Stimulated activated CD8-positive, alpha-beta memory T cell treated with anti-CD3 and anti-CD28 coated beads, Interleukin-15, amount 100 ng/mL, for 1 hour (primary cell): ENCODE results near the gene BNC1.
"Not testable (repeated sequence)": the region's sequence is repeated elsewhere in the genome, so short reads cannot be mapped to it uniquely, and the experiment has no call there.

Experiments used
- DNase-seq: peaks from one replicate; pipeline ENCODE4 v3.0.0-alpha.2; 2020; ENCODE audit warnings: low read depth

BNC1 gene

GRCh38 chr15:83295417-83295816 is 11.0 kb upstream of the BNC1 start:
- no peak for DNase-seq

GRCh38 chr15:83293201-83293600 is 8.7 kb upstream of the BNC1 start:
- no peak for DNase-seq

GRCh38 chr15:83292317-83292716 is 7.9 kb upstream of the BNC1 start:
- DNase-seq: no peak

GRCh38 chr15:83290236-83290635 is 5.8 kb upstream of the BNC1 start:
- DNase-seq: no peak

- no peak for DNase-seq
These were observed 4.7 kb upstream of the BNC1 start for GRCh38 chr15:83289160-83289559.

- DNase-seq: no peak
These were observed 3.9 kb upstream of the BNC1 start for GRCh38 chr15:83288381-83288801.

- no peak for DNase-seq
These were observed 3.1 kb upstream of the BNC1 start for GRCh38 chr15:83287541-83288027.

- DNase-seq: no peak
These were observed 1.6 kb upstream of the BNC1 start for GRCh38 chr15:83285979-83286553.

- no peak for DNase-seq
These were observed 967 bp upstream of the BNC1 start for GRCh38 chr15:83285284-83285978.

- no peak for DNase-seq
These were observed 478 bp downstream of the BNC1 start for GRCh38 chr15:83283813-83284558.

- no peak for DNase-seq
These were observed 1.2 kb downstream of the BNC1 start for GRCh38 chr15:83283138-83283812.

GRCh38 chr15:83282776-83283137 is 1.7 kb downstream of the BNC1 start:
- no peak for DNase-seq

GRCh38 chr15:83282141-83282540 is 2.3 kb downstream of the BNC1 start:
- DNase-seq: no peak

GRCh38 chr15:83278191-83278590 is 6.3 kb downstream of the BNC1 start:
- no peak for DNase-seq

GRCh38 chr15:83276661-83277060 is 7.8 kb downstream of the BNC1 start:
- no peak for DNase-seq

- no peak for DNase-seq
These were observed 9.1 kb downstream of the BNC1 start for GRCh38 chr15:83275412-83275811.

- DNase-seq: no peak
These were observed 14.3 kb downstream of the BNC1 start for GRCh38 chr15:83270176-83270575.

- DNase-seq: no peak
These were observed 16.3 kb downstream of the BNC1 start for GRCh38 chr15:83268147-83268546.

GRCh38 chr15:83262594-83263315 is 21.7 kb downstream of the BNC1 start:
- no peak for DNase-seq

- DNase-seq: not testable (repeated sequence)
These were observed 22.3 kb downstream of the BNC1 start for GRCh38 chr15:83262181-83262580.

GRCh38 chr15:83250781-83251180 is 33.7 kb downstream of the BNC1 start:
- DNase-seq: no peak

- DNase-seq: no peak
These were observed 35.5 kb downstream of the BNC1 start for GRCh38 chr15:83249030-83249343.
